Breast epithelium (tissue), 4 donors: Measurements from ENCODE around the gene PRDM5. TPM values are rescaled to one million over a fixed set of nuclear protein-coding genes. Genes with fewer than 3 reads are reported as not detected.

ENCODE experiments used
- DNase-seq, 2 donors: peaks; one replicate each; pipeline ENCODE4 v3.0.0-alpha.2; 2019; ENCODE audit warnings: low spot score in 2 of 2
- H3K27ac ChIP-seq, 2 donors: fragments of 200-600 bp; sonication (generic) in 1 of 2; one replicate each; pipeline ENCODE4 v1.5.1; 2016 to 2019; ENCODE audit warnings: mild to moderate bottlenecking in 1 of 2
- H3K27me3 ChIP-seq, 2 donors: fragments of 200-600 bp; sonication (generic) in 1 of 2; one replicate each; pipeline versions ENCODE4 v1.5.1 to v1.6.0; 2017 to 2019; ENCODE audit warnings: control low read depth in 1 of 2, mild to moderate bottlenecking in 1 of 2
- H3K36me3 ChIP-seq: fragments of 200-600 bp; one replicate; pipeline ENCODE4 v1.5.1; 2019
- H3K4me1 ChIP-seq, 2 donors: fragments of 200-600 bp; sonication (generic); one replicate each; pipeline ENCODE4 v1.5.1; 2016 to 2019; ENCODE audit warnings: control low read depth in 1 of 2
- H3K4me3 ChIP-seq, 3 donors: fragments of 200-600 bp; sonication (generic); 1 replicate in 2 of 3; 2 replicates in 1 of 3; pipeline ENCODE4 v1.5.1; 2016 to 2019; ENCODE audit warnings: mild to moderate bottlenecking in 3 of 3, moderate library complexity in 2 of 3
- H3K9me3 ChIP-seq, 2 donors: fragments of 200-600 bp; sonication (generic) in 1 of 2; one replicate each; pipeline ENCODE4 v1.5.1; 2016 to 2019; ENCODE audit warnings: control low read depth in 1 of 2
- POLR2A ChIP-seq: fragments of 450-650 bp; IDR thresholded peaks from one replicate; pipeline ENCODE4 v1.6.1; 2016; ENCODE audit warnings: antibody characterized with exemption, mild to moderate bottlenecking, moderate library complexity
- POLR2AphosphoS5 ChIP-seq, 3 donors: sonication (generic); formaldehyde crosslinking; IDR thresholded peaks; one replicate each; pipeline ENCODE4 v1.6.1; 2017; ENCODE audit warnings: antibody characterized with exemption in 3 of 3
- intact Hi-C: fragments of 100-400 bp; cut with DNase I; formaldehyde crosslinking; loops from one replicate; pipeline ENCODE4 v1.15.1; 2023; ENCODE audit warnings: low total_unique reads
- total RNA-seq, 3 donors: library from RNA; depleted of rRNA; stranded (reverse); fragments of >200 nt; gene quantifications; one replicate each; pipeline ENCODE4 v1.1.0, GENCODE V29; 2016
- TF ChIP-seq, protein P1 (sequence below), 3 donors: fragments of 450-650 bp; IDR thresholded peaks; one replicate each; pipeline ENCODE4 v1.5.1; 2016 to 2017; ENCODE audit warnings: antibody characterized with exemption in 3 of 3, mild to moderate bottlenecking in 3 of 3, moderate library complexity in 3 of 3

The PRDM5 gene
- total RNA-seq, 3 donors from 2014 or later = 14.4 to 27.5 (median 24.9) TPM

DNA sequence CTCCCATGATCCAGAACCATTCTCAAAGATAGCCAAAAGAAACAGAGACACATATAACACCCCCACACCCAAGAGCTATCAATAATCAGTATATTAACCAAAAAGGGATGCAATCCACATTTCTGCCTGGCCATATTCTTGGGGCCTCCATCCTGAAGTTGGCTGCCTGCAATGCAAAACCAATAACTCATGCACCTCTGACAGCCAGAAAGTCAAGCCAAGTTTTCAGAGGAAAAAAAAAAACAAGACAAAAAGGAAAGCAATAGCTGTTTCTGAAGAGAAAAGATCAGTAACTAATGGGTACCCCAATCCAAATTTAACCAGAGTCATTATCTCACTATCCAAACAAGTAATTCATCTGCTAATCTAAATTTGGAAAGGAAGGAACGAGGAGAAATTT, 7.3 kb upstream of the PRDM5 start:
- TF ChIP-seq, protein P1, sequence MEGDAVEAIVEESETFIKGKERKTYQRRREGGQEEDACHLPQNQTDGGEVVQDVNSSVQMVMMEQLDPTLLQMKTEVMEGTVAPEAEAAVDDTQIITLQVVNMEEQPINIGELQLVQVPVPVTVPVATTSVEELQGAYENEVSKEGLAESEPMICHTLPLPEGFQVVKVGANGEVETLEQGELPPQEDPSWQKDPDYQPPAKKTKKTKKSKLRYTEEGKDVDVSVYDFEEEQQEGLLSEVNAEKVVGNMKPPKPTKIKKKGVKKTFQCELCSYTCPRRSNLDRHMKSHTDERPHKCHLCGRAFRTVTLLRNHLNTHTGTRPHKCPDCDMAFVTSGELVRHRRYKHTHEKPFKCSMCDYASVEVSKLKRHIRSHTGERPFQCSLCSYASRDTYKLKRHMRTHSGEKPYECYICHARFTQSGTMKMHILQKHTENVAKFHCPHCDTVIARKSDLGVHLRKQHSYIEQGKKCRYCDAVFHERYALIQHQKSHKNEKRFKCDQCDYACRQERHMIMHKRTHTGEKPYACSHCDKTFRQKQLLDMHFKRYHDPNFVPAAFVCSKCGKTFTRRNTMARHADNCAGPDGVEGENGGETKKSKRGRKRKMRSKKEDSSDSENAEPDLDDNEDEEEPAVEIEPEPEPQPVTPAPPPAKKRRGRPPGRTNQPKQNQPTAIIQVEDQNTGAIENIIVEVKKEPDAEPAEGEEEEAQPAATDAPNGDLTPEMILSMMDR (IDR thresholded peaks at IDR 0.05) = no peak
- TF ChIP-seq POLR2A (no peak), POLR2AphosphoS5 (IDR thresholded peaks at IDR 0.05) (no peak)
- intact Hi-C loops = no loop called here
- Histone ChIP-seq H3K4me1 (no peaks in the 10 kb centered on the region), H3K36me3 (no peaks in the 10 kb centered on the region), H3K9me3 (no peaks in the 10 kb centered on the region), H3K27ac (no peak overlapping the region), H3K4me3 (no peak overlapping the region), H3K27me3 (no peaks in the 10 kb centered on the region)
- no peak for DNase-seq

DNA sequence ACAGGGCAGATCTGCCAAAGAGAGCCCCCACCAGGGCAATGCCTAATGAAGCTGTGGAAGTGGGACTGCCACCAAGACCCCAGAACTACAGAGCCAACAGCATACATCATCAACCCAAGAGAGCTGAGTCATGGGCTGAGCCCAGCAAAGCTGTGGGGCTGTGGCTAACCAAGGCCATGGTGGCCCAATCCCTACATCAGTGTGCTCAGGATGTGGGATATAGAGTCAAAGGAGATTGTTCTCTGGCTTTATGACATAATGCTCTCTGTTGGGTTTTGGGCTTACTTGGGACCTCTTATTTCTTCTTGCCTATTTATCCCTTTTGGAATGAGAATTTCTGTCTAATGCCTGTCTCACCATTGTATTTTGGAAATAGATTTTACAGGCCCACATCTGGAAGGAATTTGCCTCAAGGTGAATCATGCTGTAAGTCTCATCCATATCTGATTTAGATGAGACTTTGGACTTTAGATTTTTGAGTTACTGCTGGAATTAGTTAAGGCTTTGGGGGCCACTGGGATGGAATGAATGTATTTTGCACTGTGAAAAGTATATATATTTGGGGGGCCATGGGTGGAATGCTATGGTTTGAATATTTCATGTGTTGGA, 5.4 kb upstream of the PRDM5 start:
- no peak overlapping the region for H3K4me3 ChIP-seq
- H3K27me3 ChIP-seq = no peaks in the 10 kb centered on the region
- DNase-seq = no peak
- H3K4me1 ChIP-seq = no peaks in the 10 kb centered on the region
- intact Hi-C loops = no loop called here
- TF ChIP-seq POLR2A (no peak), POLR2AphosphoS5 (IDR thresholded peaks at IDR 0.05) (no peak)
- TF ChIP-seq, protein P1 (IDR thresholded peaks at IDR 0.05) = no peak
- no peaks in the 10 kb centered on the region for H3K9me3 ChIP-seq
- no peak overlapping the region for H3K27ac ChIP-seq
- no peaks in the 10 kb centered on the region for H3K36me3 ChIP-seq

DNA sequence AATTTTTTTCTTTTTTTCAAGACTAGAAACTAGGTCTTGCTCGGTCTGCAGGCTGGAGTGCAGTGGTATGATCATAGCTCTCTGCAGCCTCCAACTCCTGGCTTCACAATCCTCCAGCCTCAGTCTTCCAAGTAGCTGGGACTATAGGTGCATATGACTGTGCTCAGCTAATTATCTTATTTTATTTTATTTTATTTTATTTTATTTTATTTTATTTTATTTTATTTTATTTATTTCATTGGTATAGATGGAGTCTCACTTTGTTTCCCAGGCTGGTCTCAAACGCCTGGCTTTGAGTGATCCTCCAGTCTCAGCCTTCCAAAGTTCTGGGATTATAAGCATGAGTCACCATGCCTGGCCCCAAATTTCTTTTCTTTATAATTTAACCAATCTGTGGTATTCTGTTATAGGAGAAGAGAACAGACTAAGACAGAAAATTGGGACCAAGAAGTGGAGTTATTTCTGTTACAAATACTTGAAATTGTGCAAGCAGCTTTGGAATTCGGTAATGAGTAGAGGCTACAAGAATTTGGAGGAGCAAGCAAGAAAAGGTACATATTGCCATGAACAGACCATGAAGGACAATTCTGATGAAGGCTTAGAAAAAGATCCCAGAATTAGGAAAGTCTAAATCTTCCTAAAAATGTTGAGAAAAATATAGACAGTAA, 4.0 kb upstream of the PRDM5 start:
- Histone ChIP-seq H3K27me3 (no peaks in the 10 kb centered on the region), H3K27ac (no peak overlapping the region), H3K36me3 (no peaks in the 10 kb centered on the region), H3K4me1 (no peaks in the 10 kb centered on the region), H3K9me3 (no peaks in the 10 kb centered on the region), H3K4me3 (no peak overlapping the region)
- intact Hi-C loops = no loop called here
- TF ChIP-seq, protein P1 (IDR thresholded peaks at IDR 0.05) = no peak
- TF ChIP-seq POLR2AphosphoS5 (IDR thresholded peaks at IDR 0.05) (no peak), POLR2A (no peak)
- no peak for DNase-seq

DNA sequence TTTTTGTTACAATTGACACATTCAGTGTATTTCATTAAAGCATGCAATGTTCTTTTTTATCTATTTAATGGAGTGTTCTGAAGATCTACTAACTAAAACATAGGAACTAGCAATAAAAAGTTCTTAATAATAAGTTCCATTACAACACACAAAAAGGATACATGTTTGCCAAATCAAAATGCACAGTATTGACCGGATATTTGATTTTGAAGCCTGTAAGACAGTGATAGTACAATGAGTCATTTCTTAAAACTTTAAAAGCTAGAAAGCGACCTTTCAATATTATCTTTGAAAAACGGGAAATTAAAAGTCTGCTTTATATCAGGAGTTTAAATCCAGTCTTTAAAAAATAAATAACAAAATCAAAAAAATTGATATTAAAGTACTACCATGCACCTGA, 2.4 kb upstream of the PRDM5 start:
- no peaks in the 10 kb centered on the region for H3K9me3 ChIP-seq
- H3K27me3 ChIP-seq = no peaks in the 10 kb centered on the region
- no peaks in the 10 kb centered on the region for H3K36me3 ChIP-seq
- intact Hi-C loops = no loop called here
- TF ChIP-seq POLR2A (no peak), POLR2AphosphoS5 (IDR thresholded peaks at IDR 0.05) (no peak)
- TF ChIP-seq, protein P1 (IDR thresholded peaks at IDR 0.05) = no peak
- no peak overlapping the region for H3K27ac ChIP-seq
- H3K4me1 ChIP-seq = no peaks in the 10 kb centered on the region
- DNase-seq = no peak
- H3K4me3 ChIP-seq = no peak overlapping the region

DNA sequence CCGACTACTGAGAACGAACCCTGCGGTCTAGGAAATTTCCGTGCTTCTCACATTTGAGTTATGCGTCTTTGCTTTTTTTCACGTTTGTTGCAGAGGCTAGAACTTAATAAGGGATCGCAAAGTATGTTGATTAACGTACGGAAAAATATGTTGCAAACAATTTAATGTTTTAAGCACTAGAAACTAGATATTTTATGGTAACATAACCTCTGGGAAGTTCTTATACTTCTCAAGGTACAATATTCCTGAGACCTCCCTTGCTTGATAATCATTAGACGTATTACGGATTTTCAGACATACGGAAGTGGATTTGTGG, 639 bp upstream of the PRDM5 start:
- DNase-seq = no peak
- TF ChIP-seq, protein P1 (IDR thresholded peaks at IDR 0.05) = no peak
- TF ChIP-seq POLR2A (no peak), POLR2AphosphoS5 (IDR thresholded peaks at IDR 0.05) (no peak)
- Histone ChIP-seq H3K9me3 (no peaks in the 10 kb centered on the region), H3K4me3 (peak overlapping the region; percentile 72 to 88 (median 72)), H3K27me3 (no peaks in the 10 kb centered on the region), H3K4me1 (no peaks in the 10 kb centered on the region), H3K36me3 (no peaks in the 10 kb centered on the region), H3K27ac (peak overlapping the region; percentile 87 to 97)
- intact Hi-C loops = no loop called here
